HCT116 (cell line): ENCODE measurements around the gene SHTN1. TPM values are rescaled to one million over a fixed set of nuclear protein-coding genes. Genes with fewer than 3 reads are reported as not detected.

Source experiments
- ATAC-seq: fragments of 200-7000 bp; cut with Tn5 transposase; 2 replicates; pipeline ENCODE4 v1.9.1; 2020; ENCODE audit warnings: mild to moderate bottlenecking, moderate library complexity
- BruUV-seq: library from RNA; stranded (reverse); fragments of 400-500 nt; replicated peaks from 2 replicates; lab custom pipeline; 2021; lab: Mats Ljungman, UMichigan
- CTCF ChIA-PET: fragments of 300-600 bp; sonication (Branson Sonifier 250); formaldehyde crosslinking; loops from one replicate; lab custom pipeline; 2021; ENCODE audit warnings: antibody characterized with exemption; lab: Charles Lee
- POLR2A ChIA-PET: fragments of 300-600, 350-600 bp; sonication (Branson Sonifier 250); formaldehyde crosslinking; loops from one replicate; lab custom pipeline; 2021; ENCODE audit warnings: antibody characterized with exemption; lab: Charles Lee
- RAD21 ChIA-PET, 2 experiments: fragments of 300-600 bp; sonication (Branson Sonifier 250); formaldehyde crosslinking; loops; one replicate each; lab custom pipeline; 2023; ENCODE audit warnings: low total read pairs in 2 of 2; ENCODE audit not compliant: uncharacterized antibody in 2 of 2, unreplicated experiment in 2 of 2, low non-redundant PET in 1 of 2; lab: Charles Lee
- DNase-seq: peaks from one replicate; pipeline ENCODE4 v3.0.0-alpha.2; 2010; ENCODE audit warnings: low read depth, low spot score
- H2AFZ ChIP-seq: fragments of 200-600 bp; shearing (Covaris generic), sonication (generic); 2 replicates; pipeline ENCODE4 v1.6.1; 2017; ENCODE audit warnings: low read depth, mixed run types, mixed read lengths, antibody characterized with exemption, low read length; ENCODE audit not compliant: poor library complexity, severe bottlenecking
- H3K27ac ChIP-seq: 2 replicates; pipeline ENCODE4 v1.5.1; 2012; ENCODE audit warnings: low read depth, low read length
- H3K27me3 ChIP-seq: fragments of 200-600 bp; sonication (generic); 2 replicates; pipeline ENCODE4 v1.6.1; 2016; ENCODE audit warnings: mixed run types, low read length, mixed read lengths; ENCODE audit not compliant: insufficient read depth
- H3K36me3 ChIP-seq, 2 experiments: fragments of 200-500 bp in 1 of 2; fragments of 200-600 bp in 1 of 2; sonication (Bioruptor generic) in 1 of 2; sonication (generic) in 1 of 2; 2 replicates each; pipeline versions ENCODE4 v1.5.1 to v1.6.1; 2014 to 2016; ENCODE audit warnings: low read length in 2 of 2, inconsistent platforms in 1 of 2, mixed read lengths in 1 of 2, mixed run types in 1 of 2; ENCODE audit not compliant: insufficient read depth in 2 of 2, control insufficient read depth in 1 of 2
- H3K4me1 ChIP-seq, 2 experiments: fragments of 200-600 bp in 1 of 2; sonication (generic) in 1 of 2; 2 replicates each; pipeline versions ENCODE4 v1.5.1 to v1.6.1; 2012 to 2017; ENCODE audit warnings: low read length in 2 of 2, inconsistent platforms in 1 of 2, mild to moderate bottlenecking in 1 of 2, mixed read lengths in 1 of 2, mixed run types in 1 of 2, moderate library complexity in 1 of 2; ENCODE audit not compliant: insufficient read depth in 2 of 2, control insufficient read depth in 1 of 2
- H3K4me2 ChIP-seq: fragments of 200-600 bp; sonication (generic); 2 replicates; pipeline ENCODE4 v1.6.1; 2017; ENCODE audit warnings: mixed run types, low read length, mixed read lengths
- H3K4me3 ChIP-seq, 2 experiments: fragments of 200-600 bp in 1 of 2; sonication (generic) in 1 of 2; replicated peaks in 1 of 2; 2 replicates each; pipeline ENCODE4 v1.5.1; 2011 to 2016; ENCODE audit warnings: low read length in 2 of 2, control low read depth in 1 of 2, low read depth in 1 of 2, mild to moderate bottlenecking in 1 of 2, mixed read lengths in 1 of 2, mixed run types in 1 of 2
- H3K79me2 ChIP-seq: fragments of 200-600 bp; sonication (generic); 2 replicates; pipeline ENCODE4 v1.6.1; 2017; ENCODE audit warnings: mild to moderate bottlenecking, mixed run types, low read length, moderate library complexity, mixed read lengths; ENCODE audit not compliant: insufficient read depth
- H3K9ac ChIP-seq: fragments of 200-600 bp; sonication (generic); 2 replicates; pipeline ENCODE4 v1.6.1; 2016; ENCODE audit warnings: low read length, mixed read lengths
- H3K9me2 ChIP-seq: fragments of 200-600 bp; sonication (generic), shearing (Covaris generic); 2 replicates; pipeline ENCODE4 v1.6.1; 2017; ENCODE audit warnings: mixed run types, mild to moderate bottlenecking, moderate library complexity; ENCODE audit not compliant: insufficient read depth
- H3K9me3 ChIP-seq, 2 experiments: fragments of 200-500 bp in 1 of 2; fragments of 200-600 bp in 1 of 2; sonication (Bioruptor generic) in 1 of 2; sonication (generic) in 1 of 2; 2 replicates each; pipeline ENCODE4 v1.6.1; 2014 to 2017; ENCODE audit warnings: low read length in 2 of 2, mixed read lengths in 2 of 2, inconsistent platforms in 1 of 2, low read depth in 1 of 2, mild to moderate bottlenecking in 1 of 2, mixed run types in 1 of 2, moderate library complexity in 1 of 2; ENCODE audit not compliant: control insufficient read depth in 1 of 2, insufficient read depth in 1 of 2
- H4K20me1 ChIP-seq: fragments of 200-600 bp; sonication (generic), shearing (Covaris generic); 2 replicates; pipeline ENCODE4 v1.6.1; 2017; ENCODE audit warnings: mixed run types, mild to moderate bottlenecking, moderate library complexity; ENCODE audit not compliant: insufficient read depth
- CBX3 ChIP-seq: IDR thresholded peaks from 2 replicates; pipeline ENCODE4 v1.6.1; 2012; ENCODE audit warnings: low read depth
- CEBPB ChIP-seq: IDR thresholded peaks from 2 replicates; pipeline ENCODE4 v1.6.1; 2012; ENCODE audit warnings: low read depth
- EGR1 ChIP-seq: IDR thresholded peaks from 2 replicates; pipeline ENCODE4 v1.6.1; 2012; ENCODE audit warnings: low read depth
- ELF1 ChIP-seq: IDR thresholded peaks from 2 replicates; pipeline ENCODE4 v1.6.1; 2012; ENCODE audit warnings: low read depth, borderline replicate concordance
- EZH2phosphoT487 ChIP-seq: fragments of 200-600 bp; IDR thresholded peaks from 2 replicates; pipeline ENCODE4 v1.6.1; 2018; ENCODE audit warnings: antibody characterized with exemption, borderline replicate concordance
- JUND ChIP-seq: IDR thresholded peaks from 2 replicates; pipeline ENCODE4 v1.6.1; 2012
- MAX ChIP-seq: IDR thresholded peaks from 2 replicates; pipeline ENCODE4 v1.6.1; 2012
- RAD21 ChIP-seq: IDR thresholded peaks from 2 replicates; pipeline ENCODE4 v1.6.1; 2012; ENCODE audit warnings: low read depth, mild to moderate bottlenecking
- SP1 ChIP-seq: IDR thresholded peaks from 2 replicates; pipeline ENCODE4 v1.6.1; 2012; ENCODE audit warnings: low read depth
- SRF ChIP-seq: IDR thresholded peaks from 2 replicates; pipeline ENCODE4 v1.6.1; 2012; ENCODE audit warnings: low read depth
- ZBTB33 ChIP-seq: IDR thresholded peaks from 2 replicates; pipeline ENCODE4 v1.6.1; 2011; ENCODE audit warnings: mild to moderate bottlenecking, low read length, moderate library complexity; ENCODE audit not compliant: insufficient replicate concordance; ENCODE audit errors: extremely low read depth
- ZFX ChIP-seq: fragments of 450-650 bp; IDR thresholded peaks from 2 replicates; pipeline ENCODE4 v1.6.1; 2017
- ZNF274 ChIP-seq: fragments of 200-500 bp; sonication (Bioruptor generic); IDR thresholded peaks from 2 replicates; pipeline ENCODE4 v1.6.1; 2014; ENCODE audit warnings: mild to moderate bottlenecking, low read depth, low read length, inconsistent platforms
- intact Hi-C: fragments of 100-400 bp; cut with micrococcal nuclease; formaldehyde crosslinking; loops from 2 replicates; pipeline ENCODE4 v1.10.0; 2022
- total RNA-seq: library from RNA; stranded (reverse); gene quantifications from one replicate; pipeline ENCODE4 v1.2.1, GENCODE V29; 2021; ENCODE audit not compliant: unreplicated experiment

The SHTN1 gene
- total RNA-seq, 1 experiment from 2014 or later, result 64.0 TPM

GRCh38 chr10:116875897-116876296 lies 129.1 kb downstream of the SHTN1 start:
- POLR2A ChIA-PET, result no interaction called here
- no peak overlapping the region for H2AFZ ChIP-seq

More at GRCh38 chr10:116875897-116876296, 129.1 kb downstream of the SHTN1 start:
- no peaks in the 10 kb centered on the region for H3K9me3 ChIP-seq
- no peaks in the 10 kb centered on the region for H4K20me1 ChIP-seq
- ATAC-seq (no peak), DNase-seq (no peak)
- H3K27me3 ChIP-seq, result 0 out of 2 replicates have a peak, but pooled peaks cover 6% of the 10 kb centered on the region
- no peak overlapping the region for H3K9ac ChIP-seq
- CTCF ChIA-PET, result no interaction called here
- no peaks in the 10 kb centered on the region for H3K9me2 ChIP-seq
- RAD21 ChIA-PET, result interaction anchor here in 1 of 2 experiments (0.6 kb wide), 1 partner anchor 130 kb away, joined by 3 read pairs; no protein-coding TSS in a partner anchor
- H3K36me3 ChIP-seq, result no peaks in the 10 kb centered on the region
- no peak overlapping the region for H3K4me3 ChIP-seq
- no peak overlapping the region for H3K27ac ChIP-seq
- no peaks in the 10 kb centered on the region for H3K4me1 ChIP-seq
- no peak overlapping the region for H3K4me2 ChIP-seq
- TF ChIP-seq CBX3 (no peak), SP1 (no peak), EGR1 (no peak), CEBPB (no peak), RAD21 (no peak), JUND (no peak), EZH2phosphoT487 (no peak), SRF (no peak), ZBTB33 (no peak), ELF1 (no peak), MAX (no peak), ZFX (no peak), ZNF274 (no peak)
- no peaks in the 10 kb centered on the region for H3K79me2 ChIP-seq
- intact Hi-C loops, result no loop called here
- no TSS peak for BruUV-seq
